HepG2 (cell line): ENCODE measurements around the gene NFE2L2. TPM values are rescaled to one million over a fixed set of nuclear protein-coding genes. Genes with fewer than 3 reads are reported as not detected.

Source experiments
- ARID3A ChIP-seq: IDR thresholded peaks from 2 replicates; pipeline ENCODE4 v1.6.1; 2012; ENCODE audit warnings: low read depth, low read length, improper control_type of control experiment
- ARNT ChIP-seq: fragments of 450-650 bp; IDR thresholded peaks from 2 replicates; pipeline ENCODE4 v1.6.1; 2017
- FOXP4 ChIP-seq: sonication (generic); formaldehyde crosslinking; IDR thresholded peaks from 2 replicates; pipeline ENCODE4 v1.4.0; 2020; ENCODE audit warnings: missing genetic modification reagents
- HMGXB4 ChIP-seq, 2 experiments: sonication (generic) in 1 of 2; formaldehyde crosslinking in 1 of 2; IDR thresholded peaks; 2 replicates each; pipeline versions ENCODE4 v1.4.0 to v1.6.1; 2018 to 2020; ENCODE audit warnings: missing genetic modification reagents in 2 of 2, borderline replicate concordance in 1 of 2, low read depth in 1 of 2, mild to moderate bottlenecking in 1 of 2, missing biosample characterization in 1 of 2
- HNRNPL ChIP-seq: fragments of 200-400 bp; formaldehyde crosslinking; IDR thresholded peaks from 2 replicates; pipeline ENCODE4 v1.6.1; 2017; ENCODE audit warnings: mild to moderate bottlenecking, low read depth, low read length
- JUN ChIP-seq: sonication (generic); formaldehyde crosslinking; IDR thresholded peaks from 2 replicates; pipeline ENCODE4 v1.4.0; 2020; ENCODE audit warnings: mild to moderate bottlenecking, missing genetic modification reagents
- LCORL ChIP-seq, 2 experiments: fragments of 450-650 bp in 1 of 2; sonication (generic) in 1 of 2; formaldehyde crosslinking in 1 of 2; IDR thresholded peaks; 2 replicates each; pipeline versions ENCODE4 v1.5.0 to v1.6.1; 2017 to 2020; ENCODE audit warnings: antibody characterized with exemption in 1 of 2, missing genetic modification reagents in 1 of 2
- MAFG ChIP-seq: sonication (generic); formaldehyde crosslinking; IDR thresholded peaks from 2 replicates; pipeline ENCODE4 v1.5.1; 2020; ENCODE audit warnings: mild to moderate bottlenecking, missing genetic modification reagents
- MATR3 ChIP-seq: sonication (generic); formaldehyde crosslinking; IDR thresholded peaks from 2 replicates; pipeline ENCODE4 v1.4.0; 2020; ENCODE audit warnings: missing genetic modification reagents
- MTA1 ChIP-seq: sonication (generic); formaldehyde crosslinking; IDR thresholded peaks from 2 replicates; pipeline ENCODE4 v1.4.0; 2020; ENCODE audit warnings: missing genetic modification reagents, mild to moderate bottlenecking, borderline replicate concordance
- NCOA5 ChIP-seq: sonication (generic); formaldehyde crosslinking; IDR thresholded peaks from 2 replicates; pipeline ENCODE4 v1.4.0; 2020; ENCODE audit warnings: missing genetic modification reagents
- NPAS2 ChIP-seq: sonication (generic); formaldehyde crosslinking; IDR thresholded peaks from 2 replicates; pipeline ENCODE4 v1.8.0; 2022; ENCODE audit warnings: mild to moderate bottlenecking, missing genetic modification reagents, borderline replicate concordance
- PCBP2 ChIP-seq: fragments of 200-400 bp; formaldehyde crosslinking; optimal IDR thresholded peaks from 2 replicates; pipeline ENCODE3; 2018; ENCODE audit warnings: low read length, low read depth; ENCODE audit not compliant: poor library complexity, severe bottlenecking
- POLR2AphosphoS5 ChIP-seq: IDR thresholded peaks from 2 replicates; pipeline ENCODE4 v1.6.1; 2012; ENCODE audit warnings: low read depth, low read length
- SAP130 ChIP-seq: IDR thresholded peaks from 2 replicates; pipeline ENCODE4 v1.6.1; 2016; ENCODE audit warnings: low read depth
- SNAPC2 ChIP-seq: sonication (generic); formaldehyde crosslinking; IDR thresholded peaks from 2 replicates; pipeline ENCODE4 v1.8.1; 2022; ENCODE audit warnings: mild to moderate bottlenecking, missing genetic modification reagents
- TEAD2 ChIP-seq: sonication (generic); formaldehyde crosslinking; IDR thresholded peaks from 2 replicates; pipeline ENCODE4 v1.9.0; 2021; ENCODE audit warnings: missing genetic modification reagents
- ZFP36L2 ChIP-seq: sonication (generic); formaldehyde crosslinking; IDR thresholded peaks from 2 replicates; pipeline ENCODE4 v1.4.0; 2020; ENCODE audit warnings: missing genetic modification reagents
- ZGPAT ChIP-seq: IDR thresholded peaks from 2 replicates; pipeline ENCODE4 v1.6.1; 2016; ENCODE audit warnings: mild to moderate bottlenecking
- ZSCAN12 ChIP-seq: sonication (generic); formaldehyde crosslinking; IDR thresholded peaks from 2 replicates; pipeline ENCODE4 v1.9.0; 2021; ENCODE audit warnings: mild to moderate bottlenecking, missing genetic modification reagents
- polyA plus RNA-seq, 8 experiments: library from polyadenylated mRNA; depleted of rRNA in 3 of 8; stranded (reverse) in 7 of 8; unstranded in 1 of 8; fragments of >200 nt; fragmentation: Illumina TruSeq in 4 of 8; extraction: Trizol in 4 of 8; gene quantifications; 2 replicates each; pipeline versions ENCODE4 v1.2.1 to v1.2.3, GENCODE V29; 2011 to 2016; ENCODE audit warnings: low read depth in 4 of 8, missing spikeins in 1 of 8, mixed read lengths in 1 of 8; ENCODE audit not compliant: insufficient read depth in 1 of 8
- total RNA-seq, 5 experiments: library from RNA; depleted of rRNA; stranded (reverse); fragments of >200 nt; fragmentation: Illumina TruSeq; extraction: Trizol; gene quantifications; 2 replicates each; pipeline ENCODE4 v1.2.3, GENCODE V29; 2016; ENCODE audit warnings: low read depth in 1 of 5

Gene NFE2L2
- total and polyA plus RNA-seq, 2 of the 13 experiments (the other 11 are each of a cell fraction or from before 2014, with no cell fraction given), result 84.6 to 215 TPM

- TF ChIP-seq ZGPAT (peak; percentile 98), TEAD2 (no peak), JUN (CRISPR knock-in tag) (peak; percentile 65; the same call in 1 of the 2 replicates), HMGXB4 (CRISPR knock-in tag; IDR thresholded peaks at IDR 0.05; ENCODE audit: borderline replicate concordance in 1 of 2, low read depth in 1 of 2) (peak; percentile 100), FOXP4 (CRISPR knock-in tag) (peak; percentile 97), ARID3A (peak; percentile 95), SAP130 (peak; percentile 100), MTA1 (CRISPR knock-in tag) (peak; percentile 98), POLR2AphosphoS5 (peak; percentile 56), NPAS2 (CRISPR knock-in tag) (no peak), ARNT (peak; percentile 98), MATR3 (CRISPR knock-in tag) (no peak), ZFP36L2 (CRISPR knock-in tag) (0 out of 2 replicates have a peak, but pooled peaks have one; percentile 72), HNRNPL (peak; percentile 85), ZSCAN12 (CRISPR knock-in tag) (no peak), LCORL (IDR thresholded peaks at IDR 0.05) (no peak), LCORL (CRISPR knock-in tag; IDR thresholded peaks at IDR 0.05) (peak; percentile 98), NCOA5 (no peak), MAFG (no peak), PCBP2 (no peak), SNAPC2 (peak; percentile 95)
Measured at GRCh38 chr2:177263451-177264208, 897 bp downstream of the NFE2L2 start (continued).
